NT2/D1 (cell line): ENCODE measurements around the gene MIX23.
A peak's percentile ranks its signal among the peaks of the same experiment; 100 is the strongest.

Source experiments
- DNase-seq: peaks from one replicate; pipeline ENCODE4 v3.0.0-alpha.2; 2011; ENCODE audit warnings: low read depth, low spot score
- H3K27me3 ChIP-seq: 2 replicates; pipeline ENCODE4 v1.6.0; 2011; ENCODE audit warnings: mild to moderate bottlenecking; ENCODE audit not compliant: insufficient read length, insufficient read depth
- H3K36me3 ChIP-seq: 2 replicates; pipeline ENCODE4 v1.6.1; 2011; ENCODE audit warnings: mild to moderate bottlenecking, low read length, mixed read lengths; ENCODE audit not compliant: insufficient read depth, insufficient read length
- H3K4me1 ChIP-seq: 2 replicates; pipeline ENCODE4 v1.5.1; 2011; ENCODE audit not compliant: insufficient read depth, insufficient read length
- H3K4me3 ChIP-seq: 2 replicates; pipeline ENCODE4 v1.5.1; 2011; ENCODE audit warnings: low read depth; ENCODE audit not compliant: insufficient read length
- H3K9ac ChIP-seq: 2 replicates; pipeline ENCODE4 v1.6.0; 2011; ENCODE audit warnings: low read depth; ENCODE audit not compliant: insufficient read length
- H3K9me3 ChIP-seq: 2 replicates; pipeline ENCODE4 v1.5.1; 2011; ENCODE audit warnings: mild to moderate bottlenecking, low read length; ENCODE audit not compliant: insufficient read depth
- SUZ12 ChIP-seq: IDR thresholded peaks from 2 replicates; pipeline ENCODE4 v1.6.1; 2011; ENCODE audit not compliant: insufficient read length, insufficient read depth; ENCODE audit errors: extremely low read depth
- YY1 ChIP-seq: IDR thresholded peaks from 2 replicates; pipeline ENCODE4 v1.6.1; 2011; ENCODE audit not compliant: insufficient read length, insufficient read depth
- ZNF274 ChIP-seq: IDR thresholded peaks from 2 replicates; pipeline ENCODE4 v1.6.1; 2011; ENCODE audit warnings: mild to moderate bottlenecking, low read depth, low read length

Gene MIX23

GRCh38 chr3:122382888-122383666 lies at the start of gene MIX23:
Gene MIX23 (minus strand): TSS chr3:122383231. CDS start chr3:122383224, 7 bp downstream.
- Histone ChIP-seq H3K36me3 (peaks cover 25% of the 10 kb centered on the region), H3K9me3 (no peaks in the 10 kb centered on the region), H3K27me3 (no peaks in the 10 kb centered on the region), H3K4me3 (peak within 1 kb of the TSS; percentile 91), H3K4me1 (no peaks in the 10 kb centered on the region), H3K9ac (peak within 1 kb of the TSS; percentile 89)
- peak; percentile 73 for DNase-seq
- TF ChIP-seq YY1 (peak; percentile 96), ZNF274 (no peak), SUZ12 (no peak)

GRCh38 chr3:122430371-122430770 lies 47.3 kb upstream of the MIX23 start:
- no peak for TF ChIP-seq ZNF274
- no peak for TF ChIP-seq SUZ12
- no peak for TF ChIP-seq YY1
- no peak overlapping the region for H3K9ac ChIP-seq
- H3K9me3 ChIP-seq, result no peaks in the 10 kb centered on the region
- no peaks in the 10 kb centered on the region for H3K27me3 ChIP-seq
- peaks cover 80% of the 10 kb centered on the region for H3K36me3 ChIP-seq
- no peak overlapping the region for H3K4me3 ChIP-seq
- no peaks in the 10 kb centered on the region for H3K4me1 ChIP-seq
- no peak for DNase-seq

GRCh38 chr3:122427857-122428471 lies 44.9 kb upstream of the MIX23 start:
- Histone ChIP-seq H3K4me1 (no peaks in the 10 kb centered on the region), H3K27me3 (no peaks in the 10 kb centered on the region), H3K9ac (no peak overlapping the region), H3K4me3 (no peak overlapping the region), H3K9me3 (no peaks in the 10 kb centered on the region), H3K36me3 (peaks cover 76% of the 10 kb centered on the region)
- TF ChIP-seq YY1, result no peak
- no peak for TF ChIP-seq ZNF274
- no peak for TF ChIP-seq SUZ12
- no peak for DNase-seq

GRCh38 chr3:122421836-122422235 lies 38.8 kb upstream of the MIX23 start:
- Histone ChIP-seq H3K4me1 (no peaks in the 10 kb centered on the region), H3K9ac (no peak overlapping the region), H3K4me3 (no peak overlapping the region), H3K27me3 (no peaks in the 10 kb centered on the region), H3K9me3 (no peaks in the 10 kb centered on the region), H3K36me3 (peaks cover 66% of the 10 kb centered on the region)
- TF ChIP-seq SUZ12, result no peak
- no peak for TF ChIP-seq ZNF274
- no peak for TF ChIP-seq YY1
- no peak for DNase-seq

GRCh38 chr3:122421101-122421500 lies 38.1 kb upstream of the MIX23 start:
- Histone ChIP-seq H3K4me1 (no peaks in the 10 kb centered on the region), H3K4me3 (no peak overlapping the region), H3K36me3 (peaks cover 59% of the 10 kb centered on the region), H3K9me3 (no peaks in the 10 kb centered on the region), H3K27me3 (no peaks in the 10 kb centered on the region), H3K9ac (no peak overlapping the region)
- no peak for TF ChIP-seq SUZ12
- DNase-seq, result no peak

GRCh38 chr3:122416966-122417365 lies 33.9 kb upstream of the MIX23 start:
- DNase-seq, result no peak
- H3K4me3 ChIP-seq, result peak overlapping the region; percentile 81
- peak overlapping the region; percentile 86 for H3K9ac ChIP-seq
- no peaks in the 10 kb centered on the region for H3K27me3 ChIP-seq
- H3K4me1 ChIP-seq, result no peaks in the 10 kb centered on the region
- H3K36me3 ChIP-seq, result peaks cover 40% of the 10 kb centered on the region
- no peaks in the 10 kb centered on the region for H3K9me3 ChIP-seq
- TF ChIP-seq SUZ12, result no peak
- TF ChIP-seq YY1, result no peak

GRCh38 chr3:122415762-122416654 lies 33.0 kb upstream of the MIX23 start, which contains the start of gene WDR5B:
Gene WDR5B (minus strand): TSS chr3:122416062. CDS start chr3:122415528, 534 bp downstream.
- TF ChIP-seq ZNF274 (no peak), YY1 (no peak), SUZ12 (no peak)
- H3K27me3 ChIP-seq, result no peaks in the 10 kb centered on the region
- H3K36me3 ChIP-seq, result peaks cover 35% of the 10 kb centered on the region
- peak within 1 kb of the TSS; percentile 81 for H3K4me3 ChIP-seq
- no peaks in the 10 kb centered on the region for H3K9me3 ChIP-seq
- peak within 1 kb of the TSS; percentile 87 for H3K9ac ChIP-seq
- DNase-seq, result peak; percentile 96
- no peaks in the 10 kb centered on the region for H3K4me1 ChIP-seq
